Cardiac septum (tissue), 1 donor: Measurements from ENCODE around the gene SERINC5. TPM values are rescaled to one million over a fixed set of nuclear protein-coding genes. Genes with fewer than 3 reads are reported as not detected.
A peak's percentile ranks its signal among the peaks of the same experiment; 100 is the strongest.
"Not testable (repeated sequence)": the region's sequence is repeated elsewhere in the genome, so short reads cannot be mapped to it uniquely, and the experiment has no call there.

Experiments used
- DNase-seq: peaks from one replicate; pipeline ENCODE4 v3.0.0-alpha.2; 2020; ENCODE audit warnings: low spot score
- intact Hi-C: fragments of 100-400 bp; cut with DNase I; formaldehyde crosslinking; loops from one replicate; pipeline ENCODE4 v1.14.0; 2022
- total RNA-seq: library from RNA; stranded (reverse); fragmentation: NEBNext Ultra II Directional; extraction: Animal tissue kit (Norgen Biotek cat#: 25700); gene quantifications from one replicate; pipeline ENCODE4 v1.2.1, GENCODE V29; 2021
- donor health status: DM: no; HTN: no; CAD: no.

SERINC5 gene
- total RNA-seq, 1 donor from 2014 or later = 20.9 TPM

DNA sequence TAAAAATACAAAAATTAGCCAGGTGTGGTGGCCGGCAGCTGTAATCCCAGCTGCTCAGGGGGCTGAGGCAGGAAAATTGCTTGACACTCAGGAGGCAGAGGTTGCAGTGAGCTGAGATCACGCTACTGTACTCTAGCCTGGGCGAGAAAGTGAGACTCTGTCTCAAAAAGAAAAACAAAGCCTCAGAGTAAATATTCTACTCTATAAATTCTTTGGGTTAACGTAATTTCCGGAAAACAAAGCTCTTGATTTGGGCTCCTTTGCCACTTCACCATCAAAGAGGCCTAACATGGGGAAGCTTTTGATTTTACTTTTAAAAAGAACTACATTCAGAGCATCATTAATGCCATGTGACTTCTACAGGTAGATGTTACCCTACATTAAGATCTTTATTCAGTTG lies 103.1 kb downstream of the SERINC5 start:
- intact Hi-C loops = no loop called here
- no peak for DNase-seq

DNA sequence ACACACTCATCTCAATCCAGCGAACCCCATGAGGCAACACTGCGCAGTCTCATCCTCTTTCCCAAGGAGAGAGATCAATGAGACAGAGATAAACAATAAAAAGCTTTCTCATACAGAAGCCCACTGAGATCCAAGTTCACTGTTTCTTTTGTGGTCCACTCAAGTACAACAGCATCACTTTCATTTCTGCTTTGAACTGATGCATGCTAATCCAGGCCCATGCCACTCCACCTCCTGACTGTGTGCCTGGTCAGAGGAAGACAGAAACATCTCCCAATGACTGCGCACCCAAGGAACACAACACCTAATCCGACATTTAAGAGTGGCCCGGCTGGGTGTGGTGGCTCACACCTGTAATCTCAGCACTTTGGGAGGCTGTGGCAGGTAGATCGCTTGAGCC lies 104.0 kb downstream of the SERINC5 start:
- intact Hi-C loops = no loop called here
- no peak for DNase-seq

DNA sequence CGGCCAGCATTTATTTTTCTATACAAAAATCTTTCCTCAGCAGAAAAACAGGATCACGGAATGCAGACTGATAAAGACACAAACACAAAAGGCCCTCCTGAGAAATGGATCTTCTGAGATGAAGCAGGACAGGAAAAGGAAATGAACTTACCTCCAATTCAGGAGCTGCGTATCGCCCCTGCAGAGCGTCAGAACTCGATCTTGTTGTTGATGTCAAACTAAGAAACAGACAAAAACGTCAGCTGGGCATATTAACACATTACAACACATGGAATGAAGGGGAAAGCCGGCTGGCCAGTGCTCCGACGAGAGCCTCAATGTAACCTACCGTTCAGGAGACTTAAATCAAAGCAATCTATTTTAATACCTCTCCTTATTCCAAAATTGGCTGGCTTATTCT lies 105.1 kb downstream of the SERINC5 start:
- intact Hi-C loops = no loop called here
- DNase-seq = no peak

DNA sequence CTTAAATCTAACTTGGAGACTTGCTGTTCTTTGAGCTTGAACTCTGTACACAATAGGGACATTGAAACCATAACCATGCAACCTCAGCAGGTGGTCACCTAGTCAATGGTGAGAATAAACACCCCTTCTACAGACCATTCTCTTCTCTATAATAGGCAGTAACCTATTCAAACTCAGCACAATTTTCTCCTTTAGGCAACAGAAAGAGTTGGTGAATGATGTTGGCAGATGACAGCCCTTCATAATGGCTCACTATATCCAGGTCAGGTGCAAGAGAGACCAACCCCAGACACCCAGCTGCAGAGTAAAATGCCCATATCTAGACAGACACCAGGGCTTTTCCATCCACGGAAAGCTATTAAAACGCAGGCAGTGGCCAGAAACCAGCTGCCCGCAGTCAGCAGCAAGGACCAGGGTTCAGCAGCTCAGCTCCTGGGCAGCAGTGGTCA lies 106.7 kb downstream of the SERINC5 start:
- no peak for DNase-seq
- intact Hi-C loops = no loop called here

DNA sequence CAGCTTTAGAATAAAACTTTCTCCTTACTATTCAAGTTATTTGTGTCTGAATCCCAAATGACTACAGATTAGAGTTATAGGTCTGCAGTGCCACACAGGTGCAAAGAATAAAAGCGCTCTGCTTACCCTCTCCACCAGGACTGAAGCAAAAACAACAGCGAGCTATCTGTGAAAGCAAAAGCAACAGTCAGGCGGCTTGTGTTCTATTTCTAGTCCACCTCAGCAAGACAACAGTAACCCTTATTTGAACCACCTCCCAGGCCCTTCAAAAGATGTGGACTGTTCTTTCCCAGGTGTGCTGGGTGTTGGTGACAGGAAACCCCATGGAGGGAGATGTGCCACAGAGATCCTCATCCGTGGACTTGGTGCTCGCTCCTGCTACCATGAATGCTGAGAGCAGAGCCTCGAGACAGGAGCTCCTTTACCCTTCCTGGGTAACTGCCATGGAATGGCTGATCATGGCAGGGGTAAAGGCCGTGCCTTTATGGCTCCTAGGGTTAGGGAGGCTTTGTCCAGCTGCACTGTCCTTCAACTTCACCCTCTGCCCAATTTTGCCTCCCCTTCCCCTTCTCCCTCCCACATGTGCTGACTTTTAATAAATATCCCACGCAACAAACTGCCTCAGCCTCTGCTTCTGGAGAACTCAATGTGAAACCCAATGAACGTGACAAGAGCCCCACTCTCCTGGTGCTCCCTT lies 108.6 kb downstream of the SERINC5 start:
- intact Hi-C loops = no loop called here
- DNase-seq = no peak

DNA sequence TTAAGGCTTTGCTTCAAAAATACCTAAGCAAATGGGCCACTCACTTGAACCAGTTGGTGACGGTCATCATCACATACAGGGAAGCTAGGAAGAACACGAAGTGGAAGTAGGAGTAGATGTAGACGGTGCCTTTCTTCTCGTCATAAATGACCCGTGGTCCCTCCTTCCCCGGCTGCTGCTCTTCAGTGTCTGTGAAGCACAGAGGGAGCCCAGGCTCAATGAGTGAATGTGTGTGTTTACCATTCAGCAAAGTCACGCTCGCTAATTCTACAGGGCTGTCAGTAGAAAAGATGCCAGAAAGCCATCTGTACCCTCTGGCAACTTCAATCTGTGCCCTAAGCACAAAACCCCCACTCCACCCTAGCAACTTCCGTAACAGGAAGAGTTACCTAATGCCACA lies 109.8 kb downstream of the SERINC5 start:
- DNase-seq = no peak
- intact Hi-C loops = no loop called here

DNA sequence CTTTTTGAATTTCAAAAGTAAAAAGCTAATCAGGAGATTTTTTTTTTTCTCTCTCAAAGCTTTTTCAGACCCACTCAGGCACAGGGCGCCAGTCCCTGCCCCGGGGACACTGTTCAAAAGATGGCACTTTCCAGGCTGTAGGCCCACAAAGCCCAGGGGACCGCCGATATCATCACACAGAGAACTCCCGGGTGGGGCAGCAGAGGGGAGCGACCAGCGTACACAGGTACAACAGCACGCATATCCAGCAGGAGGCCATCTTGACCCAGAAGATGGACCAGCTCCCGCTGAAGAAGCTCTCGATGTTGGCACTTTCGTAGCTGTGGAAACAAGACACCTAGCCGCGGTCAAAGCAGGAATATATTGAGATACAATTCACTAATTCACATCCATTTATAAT lies 112.4 kb downstream of the SERINC5 start:
- intact Hi-C loops = loop anchor here (5.0 kb wide), 2 partner anchors 44 to 114 kb away; partner anchors contain the start of gene SERINC5
- no peak for DNase-seq

DNA sequence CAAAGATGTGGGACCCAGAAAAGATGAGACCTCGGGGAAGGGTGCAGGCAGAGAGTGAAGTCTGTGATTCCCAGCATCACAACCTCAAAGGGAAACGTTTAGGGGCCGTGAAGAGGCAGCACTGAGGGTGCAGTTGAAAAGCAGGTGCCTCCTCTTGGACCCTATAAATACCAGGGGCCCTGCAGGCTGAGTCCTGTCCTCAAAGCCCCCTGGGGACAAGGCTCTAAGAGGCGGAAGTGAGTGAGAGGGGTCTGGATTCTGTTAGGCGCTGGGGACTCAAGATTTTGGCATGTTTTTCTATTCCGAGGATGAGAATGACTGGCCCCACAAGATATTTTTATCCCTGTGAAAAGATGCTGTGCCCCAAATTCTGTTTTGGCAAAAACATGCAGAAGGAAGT lies 112.9 kb downstream of the SERINC5 start:
- DNase-seq = no peak
- intact Hi-C loops = loop anchor here (5.0 kb wide), 2 partner anchors 44 to 114 kb away; partner anchors contain the start of gene SERINC5

DNA sequence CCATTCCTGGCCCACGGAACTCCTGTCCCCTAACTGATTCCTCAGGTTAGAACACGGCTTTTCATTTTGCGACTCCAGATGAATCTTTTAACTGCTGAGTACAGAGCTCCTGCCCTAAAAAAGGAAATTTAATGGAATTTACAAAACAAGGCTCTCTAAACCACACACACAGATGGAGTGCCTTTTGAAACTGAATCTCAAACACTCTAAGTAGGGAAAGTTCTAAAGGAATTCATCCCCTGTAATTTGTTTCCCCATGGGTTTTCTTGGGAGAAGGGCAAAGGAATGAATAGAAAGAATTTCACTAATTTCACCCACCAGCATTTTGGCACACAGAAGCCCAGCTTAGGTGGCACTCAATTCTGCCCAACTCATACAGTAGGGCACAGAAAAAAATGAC lies 114.2 kb downstream of the SERINC5 start:
- intact Hi-C loops = loop anchor here (5.0 kb wide), 2 partner anchors 46 to 116 kb away; partner anchors contain the start of gene SERINC5

DNA sequence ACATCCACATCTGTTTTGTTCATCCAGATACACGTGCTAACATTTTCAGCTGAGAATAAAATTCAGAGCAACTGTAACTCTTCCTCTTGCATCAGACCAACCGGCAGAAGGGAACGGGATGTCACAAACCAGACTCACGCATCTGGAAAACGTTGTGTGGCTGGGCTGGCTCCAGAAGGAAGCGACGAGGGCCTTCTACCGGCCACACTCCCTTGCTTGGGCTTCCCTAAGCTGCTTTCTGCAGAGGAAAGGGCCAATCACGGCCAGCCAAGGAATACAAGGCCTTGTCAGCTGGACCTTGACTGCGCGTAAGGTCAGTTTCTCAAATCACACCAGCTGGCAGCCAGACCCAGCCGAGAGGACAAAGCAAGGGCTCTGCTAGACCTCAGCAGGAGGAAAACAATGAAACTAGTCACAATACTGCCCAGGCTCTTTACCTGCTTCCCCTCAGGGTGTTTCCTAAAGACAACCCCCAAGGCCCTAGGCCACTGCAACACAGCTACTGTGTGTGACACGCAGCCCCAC lies 114.6 kb downstream of the SERINC5 start:
- intact Hi-C loops = loop anchor here (5.0 kb wide), 2 partner anchors 46 to 116 kb away; partner anchors contain the start of gene SERINC5
- peak; percentile 87 for DNase-seq

More for the DNA sequence above, 114.2 kb downstream of the SERINC5 start:
- no peak for DNase-seq

DNA sequence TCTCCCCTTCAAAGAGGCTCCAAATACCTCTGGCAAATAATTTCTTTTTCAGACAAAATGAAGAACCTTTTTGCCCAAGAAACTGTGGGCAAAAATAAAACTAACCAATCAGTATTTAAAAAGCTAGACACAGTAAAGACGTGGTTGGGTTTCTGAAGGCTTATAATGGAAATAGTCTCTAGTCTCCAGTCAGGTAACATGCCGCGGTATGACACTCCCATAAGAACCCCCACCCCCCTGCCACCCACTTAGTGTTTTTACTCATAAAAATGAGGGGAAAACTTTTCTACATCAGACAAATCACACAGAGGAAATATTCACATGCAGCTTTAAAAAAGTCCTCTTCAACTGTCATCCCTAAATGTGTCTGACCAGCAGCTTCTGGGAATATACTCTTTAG lies 115.4 kb downstream of the SERINC5 start:
- intact Hi-C loops = loop anchor here (5.0 kb wide), 2 partner anchors 47 to 117 kb away; partner anchors contain the start of gene SERINC5
- DNase-seq = no peak

DNA sequence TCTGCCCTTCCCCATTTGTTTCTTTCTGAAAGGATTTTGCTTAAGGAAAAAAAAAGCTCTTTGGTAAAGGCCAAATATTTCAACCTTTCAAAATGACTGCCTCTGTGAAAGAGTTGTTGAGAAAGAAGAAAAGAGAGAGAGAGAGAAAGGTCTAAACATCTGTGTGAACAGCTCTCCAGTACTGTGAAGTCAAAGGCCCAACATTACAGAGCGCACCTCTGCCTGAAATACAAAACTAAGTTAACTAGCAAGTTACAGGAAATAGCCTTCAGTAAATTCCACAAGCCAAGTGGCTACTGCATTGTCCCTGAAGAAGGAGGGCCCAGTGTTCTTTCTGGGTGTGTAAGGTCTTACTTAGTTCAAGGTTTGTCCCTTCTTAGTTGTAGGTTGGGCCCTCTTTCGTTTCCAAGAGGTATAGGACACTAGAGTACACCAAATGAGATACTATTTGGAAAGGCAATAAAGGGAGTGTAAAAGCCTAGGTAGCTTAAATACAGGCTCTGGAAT lies 116.3 kb downstream of the SERINC5 start:
- intact Hi-C loops = no loop called here
- no peak for DNase-seq

DNA sequence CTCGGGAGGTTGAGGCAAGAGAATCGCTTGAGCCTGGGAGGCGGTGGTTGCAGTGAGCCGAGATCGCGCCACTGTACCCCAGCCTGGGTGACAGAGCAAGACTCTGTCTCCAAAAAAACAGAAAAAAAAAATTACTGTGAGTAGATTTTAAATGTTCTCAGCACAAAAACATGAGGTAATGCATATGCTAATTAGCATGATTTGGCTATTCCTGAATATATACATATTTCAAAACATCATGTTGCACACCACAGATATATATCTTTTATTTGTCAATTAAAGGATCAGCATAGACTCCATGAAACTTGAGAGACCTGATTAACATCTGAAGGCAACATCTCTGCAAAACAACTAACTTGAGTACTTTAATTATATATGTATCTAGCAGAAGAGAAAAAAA lies 117.4 kb downstream of the SERINC5 start:
- peak; percentile 43 for DNase-seq
- intact Hi-C loops = no loop called here

DNA sequence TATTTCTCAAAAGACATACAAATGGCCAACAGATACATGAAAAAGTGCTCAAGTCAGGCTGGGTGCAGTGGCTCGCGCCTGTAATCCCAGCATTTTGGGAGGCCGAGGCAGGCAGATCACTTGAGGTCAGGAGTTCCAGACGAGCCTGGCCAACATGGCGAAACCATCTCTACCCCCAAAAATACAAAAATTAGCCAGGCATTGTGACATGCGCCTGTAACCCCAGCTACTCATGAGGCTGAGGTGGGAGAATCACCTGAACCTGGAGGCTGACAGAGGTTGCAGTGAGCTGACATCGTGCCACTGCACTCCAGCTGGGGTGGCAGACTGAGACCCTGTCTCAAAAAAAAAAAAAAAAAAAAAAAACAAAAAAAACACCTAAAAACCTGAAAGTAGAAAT lies 119.0 kb downstream of the SERINC5 start:
- DNase-seq, intact Hi-C loops: not testable (repeated sequence)

DNA sequence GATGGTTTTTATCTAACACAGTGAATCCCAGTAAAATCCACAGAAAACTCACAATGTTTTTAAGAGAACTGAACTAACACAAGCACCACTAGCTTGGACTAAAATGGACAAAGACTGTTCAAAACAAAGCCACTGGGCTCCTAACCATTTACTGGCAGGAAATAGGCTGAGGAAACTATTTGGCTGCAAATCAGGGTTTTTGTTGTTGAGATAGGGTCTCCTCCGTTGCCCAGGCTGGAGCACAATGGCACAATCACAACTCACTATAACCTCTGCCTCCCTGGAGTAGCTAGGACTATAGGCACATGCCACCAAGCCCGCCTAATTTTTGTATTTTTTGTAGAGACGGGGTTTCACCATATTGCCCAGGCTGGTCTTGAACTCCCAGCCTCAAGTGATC lies 121.0 kb downstream of the SERINC5 start:
- DNase-seq = no peak
- intact Hi-C loops = no loop called here

DNA sequence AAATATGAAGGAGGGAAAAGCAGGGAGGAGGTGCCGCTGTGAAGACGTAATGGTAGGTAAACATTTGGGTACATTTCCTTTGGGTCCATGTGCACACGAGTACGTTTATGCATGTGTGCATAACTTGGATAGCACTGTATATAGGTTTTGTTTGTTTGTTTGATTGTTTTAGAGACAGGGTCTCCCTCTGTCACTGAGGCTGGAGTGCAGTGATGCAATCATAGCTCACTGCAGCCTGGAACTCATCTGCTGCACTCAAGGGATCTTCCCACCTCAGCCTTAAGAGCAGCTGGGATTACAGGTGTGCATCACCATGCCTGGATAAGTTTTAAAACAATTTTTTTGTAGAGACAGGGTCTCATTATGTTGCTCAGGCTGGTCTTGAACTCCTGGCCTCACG lies 126.7 kb downstream of the SERINC5 start:
- DNase-seq = peak; percentile 17
- intact Hi-C loops = no loop called here

DNA sequence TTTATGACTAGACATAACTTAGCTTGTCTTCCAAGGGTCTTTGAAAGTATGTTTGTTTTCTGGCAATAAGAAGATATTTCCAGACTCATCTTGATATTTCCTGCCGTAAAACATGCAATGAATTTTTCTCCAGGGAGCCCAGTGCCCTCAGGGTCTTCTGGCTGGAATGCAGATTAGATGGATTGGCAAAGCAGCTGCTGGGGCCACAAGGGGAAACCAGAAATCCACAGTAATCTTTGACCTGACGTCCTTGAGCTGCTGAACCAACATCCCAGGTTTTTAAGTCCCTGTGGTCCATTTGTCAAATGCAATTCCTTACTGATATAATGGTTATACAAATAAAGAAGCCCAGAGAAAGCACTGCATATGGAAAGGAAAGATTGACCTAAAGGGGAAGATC lies 127.7 kb downstream of the SERINC5 start:
- peak; percentile 41 for DNase-seq
- intact Hi-C loops = no loop called here

DNA sequence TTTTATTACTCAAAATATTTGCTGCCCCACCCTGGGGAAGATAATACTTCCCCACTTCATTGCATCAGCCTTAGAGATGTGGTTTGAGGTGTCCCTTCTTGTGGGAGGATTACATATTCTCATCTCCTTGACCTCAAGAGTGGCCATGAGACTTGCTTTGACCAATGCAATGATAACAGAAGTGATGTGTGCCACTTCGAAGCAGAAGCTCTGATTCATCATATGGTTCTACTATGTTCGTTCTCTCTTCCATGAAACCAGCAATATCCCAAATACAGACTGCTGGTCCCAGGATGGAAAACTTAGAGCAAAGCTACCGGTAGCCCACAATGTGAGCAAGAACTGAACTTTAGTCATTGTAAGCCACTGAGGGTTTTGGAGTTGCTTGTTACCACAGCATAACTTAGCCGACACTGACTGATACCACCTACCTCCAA lies 128.7 kb downstream of the SERINC5 start:
- intact Hi-C loops = no loop called here

DNA sequence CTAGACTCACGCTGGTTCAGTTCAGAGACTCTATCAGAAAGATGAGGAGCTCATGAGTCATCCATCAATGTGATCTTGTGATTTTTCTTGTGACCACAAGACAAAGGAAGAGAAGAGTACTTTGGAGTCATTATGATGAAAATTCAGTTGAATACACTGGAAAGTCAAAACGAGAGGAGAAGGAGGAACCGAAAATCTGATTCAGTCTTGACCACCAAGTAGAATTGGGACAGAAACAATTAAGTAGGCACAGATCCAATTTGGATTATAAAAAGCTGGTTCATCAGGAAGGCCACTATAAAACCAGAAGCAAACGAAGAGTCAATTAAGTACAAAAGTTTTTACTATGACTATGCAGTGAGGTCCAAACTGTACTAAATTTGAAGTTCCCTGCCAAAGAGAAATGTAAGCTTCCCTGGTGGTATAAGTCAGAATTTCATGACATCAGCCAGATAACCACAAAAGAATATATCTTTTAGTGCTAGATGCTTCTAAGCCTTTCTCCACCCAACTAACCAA lies 129.8 kb downstream of the SERINC5 start:
- no peak for DNase-seq
- intact Hi-C loops = no loop called here

More for the DNA sequence above, 128.7 kb downstream of the SERINC5 start:
- DNase-seq = peak; percentile 22

DNA sequence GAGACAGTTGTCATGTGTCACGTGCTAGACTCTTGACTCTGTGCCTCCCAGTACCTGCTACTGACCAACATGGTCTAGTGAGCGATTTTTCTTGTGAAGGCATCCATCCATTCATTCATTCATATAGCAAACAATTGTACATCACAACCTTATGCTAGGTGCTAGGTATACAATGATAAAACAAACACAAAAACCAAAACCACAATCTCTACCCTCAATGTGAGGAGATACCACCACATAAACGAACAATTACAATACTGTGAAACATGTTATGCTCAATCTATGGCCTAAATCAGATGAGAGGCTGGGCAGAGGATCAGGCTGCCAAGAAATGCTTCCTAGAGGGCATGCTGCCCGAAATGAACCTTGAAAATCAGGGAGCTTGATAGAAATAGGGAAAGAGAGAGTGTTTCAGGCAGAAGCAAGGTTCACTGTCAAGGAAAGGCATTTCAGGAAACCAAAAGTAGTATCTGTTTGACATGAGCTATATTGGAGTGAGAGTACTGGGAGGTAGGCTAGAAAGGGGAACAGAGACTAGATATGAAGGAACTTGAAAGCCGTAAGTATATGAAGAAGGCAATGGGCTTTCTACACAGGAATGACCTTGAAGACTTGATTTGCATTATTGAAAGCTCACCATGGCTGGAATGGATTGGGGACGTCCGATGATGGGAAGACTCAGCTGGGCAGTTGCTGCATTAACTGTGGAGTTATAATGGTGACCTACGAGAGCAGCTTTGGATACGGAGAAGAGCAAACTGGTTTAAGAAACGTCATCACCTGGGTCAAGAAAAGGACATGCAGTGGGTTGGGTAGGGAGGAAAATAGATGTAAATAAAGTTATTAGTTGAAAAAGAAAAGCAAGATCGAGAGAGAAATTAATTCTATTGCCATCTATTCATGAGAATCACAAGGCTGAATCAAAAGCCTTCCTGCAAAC lies 130.6 kb downstream of the SERINC5 start:
- DNase-seq = no peak
- intact Hi-C loops = no loop called here
